Colonic mucosa (tissue), 4 donors: Measurements from ENCODE around the gene DENND2D. TPM values are rescaled to one million over a fixed set of nuclear protein-coding genes. Genes with fewer than 3 reads are reported as not detected.

ENCODE experiments used
- DNase-seq: peaks from one replicate; pipeline ENCODE4 v3.0.0-alpha.2; 2020
- H3K27ac ChIP-seq: fragments of 200-600 bp; one replicate; pipeline ENCODE4 v1.8.0; 2021
- H3K27me3 ChIP-seq: fragments of 200-600 bp; one replicate; pipeline ENCODE4 v1.8.0; 2021
- H3K36me3 ChIP-seq: fragments of 200-600 bp; one replicate; pipeline ENCODE4 v1.8.0; 2021
- H3K4me1 ChIP-seq: fragments of 200-600 bp; one replicate; pipeline ENCODE4 v1.8.0; 2021; ENCODE audit warnings: mild to moderate bottlenecking
- H3K4me3 ChIP-seq: fragments of 200-600 bp; one replicate; pipeline ENCODE4 v1.8.0; 2021
- H3K9ac ChIP-seq, 2 donors: one replicate each; pipeline ENCODE4 v1.7.0; 2013; ENCODE audit warnings: control low read depth in 2 of 2, low read depth in 2 of 2, low read length in 2 of 2
- H3K9me3 ChIP-seq: fragments of 200-600 bp; one replicate; pipeline ENCODE4 v1.8.0; 2021
- intact Hi-C: fragments of 100-400 bp; cut with DNase I; formaldehyde crosslinking; loops from one replicate; pipeline ENCODE4 v1.14.1; 2022
- total RNA-seq, 2 donors: library from RNA; stranded (reverse); fragmentation: NEBNext Ultra II Directional in 1 of 2; extraction: Animal tissue kit (Norgen Biotek cat#: 25700) in 1 of 2; gene quantifications; one replicate each; pipeline ENCODE4 v1.2.1, GENCODE V29; 2021
- TF ChIP-seq, protein P1 (sequence below): fragments of 200-600 bp; IDR thresholded peaks from one replicate; pipeline ENCODE4 v1.8.0; 2022; ENCODE audit warnings: antibody characterized with exemption, mild to moderate bottlenecking
- donor health status: healthy.
- donor health status: DM: no; HTN: no; CAD: no.
- donor health status: DM: no; HTN: no; CAD: no.

The DENND2D gene
- total RNA-seq, 2 donors from 2014 or later: 51.0 to 65.2 TPM

- Histone ChIP-seq H3K27ac (peak overlapping the region; percentile 92), H3K27me3 (no peaks in the 10 kb centered on the region), H3K36me3 (peaks cover 6% of the 10 kb centered on the region), H3K4me1 (peaks cover 23% of the 10 kb centered on the region), H3K4me3 (no peak overlapping the region), H3K9me3 (no peaks in the 10 kb centered on the region), H3K9ac (peak overlapping the region in 1 of 2 donors; percentile 88)
- DNase-seq: peak; percentile 37
- TF ChIP-seq, protein P1, sequence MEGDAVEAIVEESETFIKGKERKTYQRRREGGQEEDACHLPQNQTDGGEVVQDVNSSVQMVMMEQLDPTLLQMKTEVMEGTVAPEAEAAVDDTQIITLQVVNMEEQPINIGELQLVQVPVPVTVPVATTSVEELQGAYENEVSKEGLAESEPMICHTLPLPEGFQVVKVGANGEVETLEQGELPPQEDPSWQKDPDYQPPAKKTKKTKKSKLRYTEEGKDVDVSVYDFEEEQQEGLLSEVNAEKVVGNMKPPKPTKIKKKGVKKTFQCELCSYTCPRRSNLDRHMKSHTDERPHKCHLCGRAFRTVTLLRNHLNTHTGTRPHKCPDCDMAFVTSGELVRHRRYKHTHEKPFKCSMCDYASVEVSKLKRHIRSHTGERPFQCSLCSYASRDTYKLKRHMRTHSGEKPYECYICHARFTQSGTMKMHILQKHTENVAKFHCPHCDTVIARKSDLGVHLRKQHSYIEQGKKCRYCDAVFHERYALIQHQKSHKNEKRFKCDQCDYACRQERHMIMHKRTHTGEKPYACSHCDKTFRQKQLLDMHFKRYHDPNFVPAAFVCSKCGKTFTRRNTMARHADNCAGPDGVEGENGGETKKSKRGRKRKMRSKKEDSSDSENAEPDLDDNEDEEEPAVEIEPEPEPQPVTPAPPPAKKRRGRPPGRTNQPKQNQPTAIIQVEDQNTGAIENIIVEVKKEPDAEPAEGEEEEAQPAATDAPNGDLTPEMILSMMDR: no peak
- intact Hi-C loops: no loop called here
Measured at GRCh38 chr1:111201275-111202090, 1.0 kb upstream of the DENND2D start.

- peaks cover 6% of the 10 kb centered on the region for H3K36me3 ChIP-seq
- H3K9me3 ChIP-seq: no peaks in the 10 kb centered on the region
- peaks cover 23% of the 10 kb centered on the region for H3K4me1 ChIP-seq
- DNase-seq: no peak
- peak overlapping the region; percentile 92 for H3K27ac ChIP-seq
- H3K4me3 ChIP-seq: peak overlapping the region; percentile 8
- H3K27me3 ChIP-seq: no peaks in the 10 kb centered on the region
- TF ChIP-seq, protein P1: no peak
- peak overlapping the region in 1 of 2 donors; percentile 24 for H3K9ac ChIP-seq
- intact Hi-C loops: no loop called here
Measured at GRCh38 chr1:111200802-111201161, 336 bp upstream of the DENND2D start.

DNA sequence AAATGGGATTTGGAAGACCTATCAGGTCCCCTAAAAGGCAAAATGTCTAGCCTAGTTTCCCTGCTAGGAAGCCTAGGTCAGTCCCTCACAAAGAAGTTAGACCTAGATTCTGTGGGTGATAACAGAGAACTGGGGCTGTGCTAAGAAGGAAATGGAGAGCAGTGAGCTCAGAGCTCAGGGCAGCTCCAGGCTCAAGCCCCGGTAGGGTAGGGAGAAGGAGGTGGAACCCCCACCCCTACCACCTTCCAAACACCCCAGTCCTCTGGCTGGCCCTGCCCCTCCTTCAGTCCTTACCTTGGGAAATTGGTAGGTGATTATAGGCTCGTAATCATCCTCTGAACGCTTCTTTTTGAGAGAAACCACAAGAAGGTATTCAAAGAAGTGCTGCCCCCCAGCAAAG, 1.1 kb downstream of the DENND2D start:
- Histone ChIP-seq H3K4me3 (peak overlapping the region; percentile 14), H3K9me3 (no peaks in the 10 kb centered on the region), H3K9ac (peak overlapping the region; percentile 42 to 46), H3K27me3 (no peaks in the 10 kb centered on the region), H3K27ac (peak overlapping the region; percentile 92), H3K36me3 (peaks cover 6% of the 10 kb centered on the region), H3K4me1 (peaks cover 23% of the 10 kb centered on the region)
- no peak for DNase-seq
- intact Hi-C loops: no loop called here
- TF ChIP-seq, protein P1: no peak

- H3K36me3 ChIP-seq: peaks cover 6% of the 10 kb centered on the region
- H3K4me3 ChIP-seq: peak overlapping the region; percentile 14
- peak overlapping the region; percentile 92 for H3K27ac ChIP-seq
- TF ChIP-seq, protein P1: no peak
- peaks cover 23% of the 10 kb centered on the region for H3K4me1 ChIP-seq
- no peak for DNase-seq
- no peaks in the 10 kb centered on the region for H3K9me3 ChIP-seq
- H3K9ac ChIP-seq: peak overlapping the region; percentile 42 to 46
- H3K27me3 ChIP-seq: no peaks in the 10 kb centered on the region
- intact Hi-C loops: no loop called here
Measured at GRCh38 chr1:111198836-111199235, 1.6 kb downstream of the DENND2D start.

- peak overlapping the region; percentile 92 for H3K27ac ChIP-seq
- no peaks in the 10 kb centered on the region for H3K27me3 ChIP-seq
- peaks cover 24% of the 10 kb centered on the region for H3K4me1 ChIP-seq
- TF ChIP-seq, protein P1: no peak
- peak overlapping the region; percentile 29 to 42 for H3K9ac ChIP-seq
- DNase-seq: peak; percentile 42
- H3K4me3 ChIP-seq: peak overlapping the region; percentile 14
- peaks cover 6% of the 10 kb centered on the region for H3K36me3 ChIP-seq
- intact Hi-C loops: no loop called here
- no peaks in the 10 kb centered on the region for H3K9me3 ChIP-seq
Measured at GRCh38 chr1:111197598-111198284, 2.7 kb downstream of the DENND2D start.
